Measurements from ENCODE around the gene TF.

Gene TF

DNA sequence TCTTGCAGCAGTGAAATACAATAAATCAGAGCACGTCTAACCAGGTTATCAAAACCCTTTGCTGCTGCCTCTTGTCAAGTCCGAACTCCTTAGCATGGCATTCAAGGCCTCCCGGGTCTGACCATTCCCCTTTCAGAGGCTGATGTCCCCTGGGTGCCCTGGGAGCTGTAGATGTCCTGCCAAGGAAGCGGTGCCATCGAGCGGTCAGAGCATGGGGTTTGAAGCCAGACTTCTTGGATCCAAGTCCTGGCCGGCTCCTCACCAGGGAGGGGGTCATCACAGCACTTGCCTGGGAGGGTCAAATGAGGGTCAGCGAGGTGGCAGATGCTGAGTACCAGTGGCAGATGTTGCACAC, 496 bp downstream of the TF start:
- H3K9me3 ChIP-seq (ENCODE audit: control insufficient read depth, low read length): no peaks in the 10 kb centered on the region
- no peak overlapping the region for H3K4me3 ChIP-seq (ENCODE audit: insufficient read depth, low read depth, low read length)
- no peak overlapping the region for H3K27ac ChIP-seq (ENCODE audit: insufficient read depth, low read depth, low read length, poor library complexity, severe bottlenecking)
- no peaks in the 10 kb centered on the region for H3K4me1 ChIP-seq (ENCODE audit: control insufficient read depth, insufficient read depth, low read length)
- H3K27me3 ChIP-seq (ENCODE audit: control insufficient read depth, insufficient read depth, low read length, poor library complexity, severe bottlenecking): peaks cover 28% of the 10 kb centered on the region
- WGBS, 2 experiments: 92 to 95% methylated on average over 8 of the region's 8 CpGs
- H3K36me3 ChIP-seq (ENCODE audit: control insufficient read depth, insufficient read depth, low read length): no peaks in the 10 kb centered on the region

DNA sequence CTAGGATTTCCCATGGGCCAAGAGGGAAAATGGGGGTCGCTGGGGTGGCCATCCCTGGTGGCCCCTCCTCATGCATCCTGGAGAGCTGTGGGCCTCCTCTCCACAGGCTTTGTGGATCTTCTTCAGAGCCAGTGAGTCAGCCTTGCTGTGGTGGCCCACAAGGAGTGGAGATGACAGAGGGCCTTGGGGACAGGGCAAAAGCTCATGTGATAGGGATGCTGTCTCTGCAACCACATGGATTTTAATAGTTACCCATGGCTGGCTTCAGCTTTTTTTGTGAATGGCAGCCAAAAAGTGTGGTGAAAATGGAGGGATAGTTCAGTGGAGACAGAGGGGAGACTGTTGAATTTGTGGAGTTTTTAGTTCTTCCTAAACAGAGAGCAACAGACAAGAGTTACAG, 1.2 kb downstream of the TF start:
- peaks cover 28% of the 10 kb centered on the region for H3K27me3 ChIP-seq (ENCODE audit: control insufficient read depth, insufficient read depth, low read length, poor library complexity, severe bottlenecking)
- H3K4me3 ChIP-seq (ENCODE audit: insufficient read depth, low read depth, low read length): no peak overlapping the region
- H3K36me3 ChIP-seq (ENCODE audit: control insufficient read depth, insufficient read depth, low read length): no peaks in the 10 kb centered on the region
- no peaks in the 10 kb centered on the region for H3K9me3 ChIP-seq (ENCODE audit: control insufficient read depth, low read length)
- no peak overlapping the region for H3K27ac ChIP-seq (ENCODE audit: insufficient read depth, low read depth, low read length, poor library complexity, severe bottlenecking)
- whole genome bisulfite sequencing, 2 experiments: 84 to 95% methylated on average over 1 of the region's 1 CpG
- no peaks in the 10 kb centered on the region for H3K4me1 ChIP-seq (ENCODE audit: control insufficient read depth, insufficient read depth, low read length)

DNA sequence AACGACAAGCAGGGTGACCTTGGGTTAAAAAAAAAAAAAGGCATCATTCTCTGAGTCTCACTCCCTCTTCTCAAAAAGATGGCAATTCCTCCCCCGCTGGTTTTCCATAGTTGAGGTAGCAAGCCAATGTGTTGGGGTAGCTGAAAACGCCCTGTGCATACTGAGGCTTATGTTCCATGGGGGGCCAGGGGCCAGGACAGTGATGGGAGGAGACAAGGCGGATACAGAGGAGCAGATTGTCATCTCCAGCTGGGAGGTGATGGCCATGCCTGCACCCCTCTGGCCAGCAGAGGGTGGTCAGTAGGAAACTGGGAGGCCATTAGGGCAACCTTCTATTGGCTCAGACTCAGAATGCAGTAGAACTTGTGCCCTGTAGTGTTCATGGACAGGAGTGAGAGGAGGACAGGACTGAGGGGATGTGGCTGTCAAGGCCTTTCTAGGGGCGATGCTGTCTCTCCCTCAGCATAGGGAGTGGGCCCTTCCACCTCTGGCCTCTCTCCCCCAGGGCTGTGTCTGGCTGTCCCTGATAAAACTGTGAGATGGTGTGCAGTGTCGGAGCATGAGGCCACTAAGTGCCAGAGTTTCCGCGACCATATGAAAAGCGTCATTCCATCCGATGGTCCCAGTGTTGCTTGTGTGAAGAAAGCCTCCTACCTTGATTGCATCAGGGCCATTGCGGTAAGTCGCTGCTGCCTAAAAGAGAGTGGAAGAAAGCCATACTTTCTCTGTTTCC, 1.9 kb downstream of the TF start:
- H3K36me3 ChIP-seq (ENCODE audit: control insufficient read depth, insufficient read depth, low read length): no peaks in the 10 kb centered on the region
- WGBS, 2 experiments: 93 to 94% methylated on average over 12 of the region's 12 CpGs
- peaks cover 28% of the 10 kb centered on the region for H3K27me3 ChIP-seq (ENCODE audit: control insufficient read depth, insufficient read depth, low read length, poor library complexity, severe bottlenecking)
- H3K27ac ChIP-seq (ENCODE audit: insufficient read depth, low read depth, low read length, poor library complexity, severe bottlenecking): no peak overlapping the region
- no peak overlapping the region for H3K4me3 ChIP-seq (ENCODE audit: insufficient read depth, low read depth, low read length)
- H3K9me3 ChIP-seq (ENCODE audit: control insufficient read depth, low read length): no peaks in the 10 kb centered on the region
- no peaks in the 10 kb centered on the region for H3K4me1 ChIP-seq (ENCODE audit: control insufficient read depth, insufficient read depth, low read length)

DNA sequence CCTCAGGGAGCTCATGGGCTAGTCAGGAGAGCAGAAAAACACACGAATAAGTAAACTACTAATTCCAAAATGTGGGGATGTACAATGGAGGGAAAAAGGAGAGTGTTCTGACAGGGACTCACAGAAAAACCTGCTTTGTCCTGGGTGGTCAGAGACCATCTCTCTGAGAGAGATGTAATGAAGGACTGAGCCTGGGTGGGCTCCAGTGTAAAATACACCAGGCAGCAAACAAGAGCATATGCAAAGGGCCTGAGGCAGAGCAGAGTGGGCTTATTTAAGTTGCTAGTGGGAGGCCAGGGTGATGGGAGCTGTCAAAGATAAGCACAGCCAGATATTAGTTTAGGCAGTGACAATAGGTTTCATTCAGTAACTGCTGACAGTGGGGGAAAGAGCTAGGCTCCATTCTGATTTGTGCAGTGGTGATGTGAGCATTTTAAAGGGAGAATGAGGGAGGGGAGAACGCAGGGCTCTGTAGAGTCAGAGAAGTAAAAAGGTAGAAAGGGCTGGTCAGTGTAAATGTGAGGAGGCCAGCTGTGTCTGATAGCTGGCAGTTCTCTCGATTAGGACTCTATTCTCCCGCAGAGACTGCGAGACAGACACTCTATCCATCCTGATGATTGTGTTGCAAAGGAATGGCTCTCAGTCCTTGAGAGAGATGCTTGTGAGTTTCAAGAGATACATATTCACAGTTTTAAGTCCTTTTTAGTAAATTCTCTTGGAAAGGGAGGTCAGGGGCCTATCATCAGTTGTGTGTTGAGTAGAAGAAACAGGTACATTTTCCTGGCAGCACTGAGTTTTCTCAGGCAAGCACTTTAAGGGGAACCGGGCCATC, 3.5 kb downstream of the TF start:
- H3K4me1 ChIP-seq (ENCODE audit: control insufficient read depth, insufficient read depth, low read length): no peaks in the 10 kb centered on the region
- WGBS, 2 experiments: 90 to 95% methylated on average over 6 of the region's 6 CpGs
- no peaks in the 10 kb centered on the region for H3K36me3 ChIP-seq (ENCODE audit: control insufficient read depth, insufficient read depth, low read length)
- peaks cover 28% of the 10 kb centered on the region for H3K27me3 ChIP-seq (ENCODE audit: control insufficient read depth, insufficient read depth, low read length, poor library complexity, severe bottlenecking)
- H3K9me3 ChIP-seq (ENCODE audit: control insufficient read depth, low read length): no peaks in the 10 kb centered on the region
- no peak overlapping the region for H3K27ac ChIP-seq (ENCODE audit: insufficient read depth, low read depth, low read length, poor library complexity, severe bottlenecking)
- H3K4me3 ChIP-seq (ENCODE audit: insufficient read depth, low read depth, low read length): no peak overlapping the region

DNA sequence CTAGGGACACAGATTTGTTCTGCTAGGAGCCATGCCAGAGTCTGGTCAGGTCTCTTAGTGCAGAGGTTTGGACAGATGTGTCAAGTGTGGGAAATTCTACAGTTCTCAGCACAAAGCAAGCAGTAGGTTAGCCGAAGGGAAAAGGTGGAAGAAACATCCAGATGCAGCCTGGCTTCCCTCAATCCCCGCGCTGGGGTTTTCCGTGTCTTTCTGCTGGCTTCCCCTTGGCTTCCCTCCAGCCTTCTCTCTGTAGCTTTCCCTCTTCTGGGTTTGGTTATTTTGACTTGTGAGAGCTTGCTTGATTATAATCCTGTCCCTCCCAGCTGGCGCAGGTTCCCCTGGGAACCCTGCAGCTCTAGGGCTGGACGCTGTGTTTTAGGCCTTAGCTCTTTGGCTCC, 4.1 kb downstream of the TF start:
- Histone ChIP-seq H3K9me3 (ENCODE audit: control insufficient read depth, low read length) (no peaks in the 10 kb centered on the region), H3K27me3 (ENCODE audit: control insufficient read depth, insufficient read depth, low read length, poor library complexity, severe bottlenecking) (peaks cover 22% of the 10 kb centered on the region), H3K4me1 (ENCODE audit: control insufficient read depth, insufficient read depth, low read length) (no peaks in the 10 kb centered on the region), H3K4me3 (ENCODE audit: insufficient read depth, low read depth, low read length) (no peak overlapping the region), H3K27ac (ENCODE audit: insufficient read depth, low read depth, low read length, poor library complexity, severe bottlenecking) (no peak overlapping the region), H3K36me3 (ENCODE audit: control insufficient read depth, insufficient read depth, low read length) (no peaks in the 10 kb centered on the region)
- 84 to 89% methylated on average over 6 of the region's 6 CpGs for WGBS, 2 experiments

DNA sequence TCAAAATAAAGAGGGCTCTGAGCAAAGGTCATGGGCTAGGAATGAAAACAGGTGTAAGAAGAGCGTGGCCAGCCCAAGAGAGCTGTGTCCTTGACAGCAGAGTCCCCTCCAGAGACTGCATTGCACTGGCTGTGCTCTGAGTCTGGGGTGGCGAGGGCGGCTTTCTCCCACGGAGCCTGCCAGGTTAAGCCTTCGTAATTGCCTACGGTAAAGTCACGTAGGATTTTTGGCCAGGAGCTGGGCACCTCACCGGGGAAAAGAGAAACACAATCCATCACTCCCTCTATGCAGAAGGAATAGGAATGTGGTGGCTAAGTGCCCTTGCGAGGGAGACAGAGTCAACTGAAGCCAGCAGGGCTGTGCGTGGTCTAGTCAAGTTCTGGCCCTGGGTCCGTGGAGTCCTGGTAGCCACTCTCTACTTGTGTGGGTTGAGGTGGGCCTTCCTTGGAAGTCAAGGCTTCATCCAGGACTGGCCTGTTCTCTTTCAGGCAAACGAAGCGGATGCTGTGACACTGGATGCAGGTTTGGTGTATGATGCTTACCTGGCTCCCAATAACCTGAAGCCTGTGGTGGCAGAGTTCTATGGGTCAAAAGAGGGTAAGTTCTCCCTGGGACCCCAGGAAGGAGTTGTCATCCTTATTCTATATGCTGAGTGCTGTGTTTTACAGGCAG, 7.0 kb downstream of the TF start:
- H3K27ac ChIP-seq (ENCODE audit: insufficient read depth, low read depth, low read length, poor library complexity, severe bottlenecking): no peak overlapping the region
- H3K4me1 ChIP-seq (ENCODE audit: control insufficient read depth, insufficient read depth, low read length): no peaks in the 10 kb centered on the region
- no peak overlapping the region for H3K4me3 ChIP-seq (ENCODE audit: insufficient read depth, low read depth, low read length)
- no peaks in the 10 kb centered on the region for H3K36me3 ChIP-seq (ENCODE audit: control insufficient read depth, insufficient read depth, low read length)
- WGBS, 2 experiments: 94% methylated on average over 13 of the region's 13 CpGs
- no peaks in the 10 kb centered on the region for H3K9me3 ChIP-seq (ENCODE audit: control insufficient read depth, low read length)
- H3K27me3 ChIP-seq (ENCODE audit: control insufficient read depth, insufficient read depth, low read length, poor library complexity, severe bottlenecking): no peaks in the 10 kb centered on the region

DNA sequence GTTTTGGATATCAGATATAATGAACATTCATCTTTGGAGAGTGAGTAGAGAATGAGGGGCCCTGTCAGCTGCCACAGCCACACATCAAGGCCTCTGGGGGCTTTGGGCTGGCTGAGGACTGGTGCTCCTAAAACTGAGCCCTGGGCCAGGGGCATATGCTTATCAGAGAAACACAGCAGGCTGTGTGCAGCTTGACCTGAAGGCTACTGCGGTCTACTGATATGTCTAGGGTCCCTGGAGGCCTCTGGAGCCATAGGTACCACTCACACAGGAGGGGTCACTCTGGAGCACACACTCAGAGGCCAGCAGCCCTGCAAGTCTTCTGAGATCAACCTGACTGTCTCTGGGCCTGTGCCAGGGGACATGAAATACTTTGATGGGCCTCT, 7.6 kb downstream of the TF start:
- no peak overlapping the region for H3K27ac ChIP-seq (ENCODE audit: insufficient read depth, low read depth, low read length, poor library complexity, severe bottlenecking)
- H3K4me1 ChIP-seq (ENCODE audit: control insufficient read depth, insufficient read depth, low read length): no peaks in the 10 kb centered on the region
- H3K9me3 ChIP-seq (ENCODE audit: control insufficient read depth, low read length): no peaks in the 10 kb centered on the region
- no peaks in the 10 kb centered on the region for H3K36me3 ChIP-seq (ENCODE audit: control insufficient read depth, insufficient read depth, low read length)
- WGBS, 2 experiments: 93 to 96% methylated on average over 1 of the region's 1 CpG
- H3K4me3 ChIP-seq (ENCODE audit: insufficient read depth, low read depth, low read length): no peak overlapping the region
- H3K27me3 ChIP-seq (ENCODE audit: control insufficient read depth, insufficient read depth, low read length, poor library complexity, severe bottlenecking): no peaks in the 10 kb centered on the region

DNA sequence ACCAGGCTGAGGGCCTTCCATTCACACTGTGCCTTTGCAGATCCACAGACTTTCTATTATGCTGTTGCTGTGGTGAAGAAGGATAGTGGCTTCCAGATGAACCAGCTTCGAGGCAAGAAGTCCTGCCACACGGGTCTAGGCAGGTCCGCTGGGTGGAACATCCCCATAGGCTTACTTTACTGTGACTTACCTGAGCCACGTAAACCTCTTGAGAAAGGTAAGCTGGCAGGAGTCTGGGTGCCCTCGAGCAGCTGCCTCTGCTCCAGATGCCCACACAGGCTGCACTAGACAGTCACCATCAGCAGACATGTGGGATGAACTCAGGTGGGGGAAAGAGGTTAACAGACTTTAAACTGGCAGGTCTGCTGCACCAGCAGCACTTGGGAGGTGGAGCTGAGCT, 8.3 kb downstream of the TF start:
- Histone ChIP-seq H3K27ac (ENCODE audit: insufficient read depth, low read depth, low read length, poor library complexity, severe bottlenecking) (no peak overlapping the region), H3K9me3 (ENCODE audit: control insufficient read depth, low read length) (no peaks in the 10 kb centered on the region), H3K4me1 (ENCODE audit: control insufficient read depth, insufficient read depth, low read length) (no peaks in the 10 kb centered on the region), H3K36me3 (ENCODE audit: control insufficient read depth, insufficient read depth, low read length) (no peaks in the 10 kb centered on the region), H3K4me3 (ENCODE audit: insufficient read depth, low read depth, low read length) (no peak overlapping the region), H3K27me3 (ENCODE audit: control insufficient read depth, insufficient read depth, low read length, poor library complexity, severe bottlenecking) (no peaks in the 10 kb centered on the region)
- 89 to 93% methylated on average over 5 of the region's 5 CpGs for WGBS, 2 experiments

DNA sequence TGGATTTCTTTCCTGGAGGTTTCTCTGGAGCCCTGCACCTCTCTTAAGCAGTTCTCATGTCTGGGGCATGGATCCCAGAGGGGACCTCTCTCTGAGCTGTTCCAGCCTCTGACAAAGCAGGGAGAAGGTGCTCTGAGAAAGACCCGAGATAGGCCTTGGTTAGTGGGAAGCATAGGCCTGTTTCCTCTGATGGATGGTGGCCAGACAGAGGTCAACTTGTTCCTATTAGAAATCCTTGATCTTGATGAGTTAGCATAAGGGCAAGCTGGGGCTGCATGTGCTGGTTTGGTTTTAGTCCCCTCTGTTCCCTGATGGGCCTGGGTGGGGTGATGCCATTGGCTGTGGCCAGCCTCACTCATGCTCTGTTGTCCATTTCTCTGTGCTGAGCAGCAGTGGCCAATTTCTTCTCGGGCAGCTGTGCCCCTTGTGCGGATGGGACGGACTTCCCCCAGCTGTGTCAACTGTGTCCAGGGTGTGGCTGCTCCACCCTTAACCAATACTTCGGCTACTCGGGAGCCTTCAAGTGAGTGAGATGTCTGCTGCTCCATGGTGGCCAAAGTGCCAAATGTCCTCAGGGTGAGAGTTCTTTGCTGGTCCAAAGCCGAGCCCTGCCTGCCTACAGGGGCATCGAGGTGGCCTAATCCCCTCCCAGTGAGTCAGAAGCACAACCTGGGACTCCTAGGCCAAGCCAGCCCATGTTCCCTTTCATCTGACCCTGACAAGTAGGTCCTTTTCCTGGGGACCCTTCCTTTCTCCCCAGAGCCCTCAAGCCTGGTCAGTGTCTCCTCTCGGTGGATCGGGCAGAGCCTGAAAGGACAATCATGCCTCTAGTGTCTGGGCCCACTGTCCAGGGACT, 9.0 kb downstream of the TF start:
- WGBS, 2 experiments: 85% methylated on average over 10 of the region's 10 CpGs
- H3K4me1 ChIP-seq (ENCODE audit: control insufficient read depth, insufficient read depth, low read length): no peaks in the 10 kb centered on the region
- no peaks in the 10 kb centered on the region for H3K36me3 ChIP-seq (ENCODE audit: control insufficient read depth, insufficient read depth, low read length)
- H3K27me3 ChIP-seq (ENCODE audit: control insufficient read depth, insufficient read depth, low read length, poor library complexity, severe bottlenecking): no peaks in the 10 kb centered on the region
- H3K9me3 ChIP-seq (ENCODE audit: control insufficient read depth, low read length): no peaks in the 10 kb centered on the region
- H3K27ac ChIP-seq (ENCODE audit: insufficient read depth, low read depth, low read length, poor library complexity, severe bottlenecking): no peak overlapping the region
- no peak overlapping the region for H3K4me3 ChIP-seq (ENCODE audit: insufficient read depth, low read depth, low read length)
